ENCODE data around the gene LRRC8B.
"Not testable (repeated sequence)": the region's sequence is repeated elsewhere in the genome, so short reads cannot be mapped to it uniquely, and the experiment has no call there.

The LRRC8B gene

GRCh38 chr1:89607156-89607555 is 82.5 kb downstream of the LRRC8B start:
- FAIRE-seq (no peak), DNase-seq (ENCODE audit: low spot score) (no peak)

- FAIRE-seq: no peak
- DNase-seq (ENCODE audit: low spot score): no peak
Observed at GRCh38 chr1:89607586-89608318, 83.1 kb downstream of the LRRC8B start.

- FAIRE-seq: no peak
Observed at GRCh38 chr1:89608319-89608983, 83.8 kb downstream of the LRRC8B start.

GRCh38 chr1:89608984-89609725 is 84.5 kb downstream of the LRRC8B start:
- FAIRE-seq (no peak), DNase-seq (ENCODE audit: low spot score) (no peak)

More at GRCh38 chr1:89608319-89608983, 83.8 kb downstream of the LRRC8B start:
- no peak for DNase-seq (ENCODE audit: low spot score)

- FAIRE-seq (no peak), DNase-seq (ENCODE audit: low spot score) (no peak)
Observed at GRCh38 chr1:89609781-89610456, 85.3 kb downstream of the LRRC8B start.

DNA sequence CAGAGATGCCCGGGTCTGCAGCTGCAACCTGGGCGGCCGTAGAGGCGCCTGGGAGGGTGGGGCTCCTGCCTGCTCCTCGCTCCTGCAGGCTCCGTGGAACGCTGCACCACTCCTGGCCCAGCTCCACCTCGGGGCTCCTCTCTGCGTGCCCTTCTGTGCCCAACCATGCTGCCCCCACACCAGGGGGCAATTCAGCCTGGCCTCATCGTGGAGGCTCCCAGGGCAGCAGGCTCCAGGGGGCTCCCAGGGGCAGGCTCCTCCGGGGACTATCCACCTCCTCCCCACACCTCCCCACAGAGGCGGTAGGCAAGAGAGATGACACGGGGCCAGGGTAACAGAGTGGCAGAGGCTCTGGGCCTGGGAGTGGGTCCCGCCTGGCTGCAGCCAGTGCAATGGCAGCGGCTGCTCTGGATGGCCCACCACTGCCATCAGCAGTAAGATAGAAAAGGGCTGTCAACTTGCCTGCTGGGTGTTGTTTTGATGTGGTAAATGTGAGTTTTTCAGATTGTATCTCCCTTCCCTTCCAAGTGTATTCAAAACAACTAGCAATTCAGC is 85.9 kb downstream of the LRRC8B start:
- DNase-seq (ENCODE audit: low spot score) (no peak), FAIRE-seq (no peak)

GRCh38 chr1:89611721-89612120 is 87.1 kb downstream of the LRRC8B start:
- DNase-seq (ENCODE audit: low spot score): no peak
- FAIRE-seq: no peak

- no peak for DNase-seq (ENCODE audit: low spot score)
Observed at GRCh38 chr1:89613928-89614327, 89.3 kb downstream of the LRRC8B start.

DNA sequence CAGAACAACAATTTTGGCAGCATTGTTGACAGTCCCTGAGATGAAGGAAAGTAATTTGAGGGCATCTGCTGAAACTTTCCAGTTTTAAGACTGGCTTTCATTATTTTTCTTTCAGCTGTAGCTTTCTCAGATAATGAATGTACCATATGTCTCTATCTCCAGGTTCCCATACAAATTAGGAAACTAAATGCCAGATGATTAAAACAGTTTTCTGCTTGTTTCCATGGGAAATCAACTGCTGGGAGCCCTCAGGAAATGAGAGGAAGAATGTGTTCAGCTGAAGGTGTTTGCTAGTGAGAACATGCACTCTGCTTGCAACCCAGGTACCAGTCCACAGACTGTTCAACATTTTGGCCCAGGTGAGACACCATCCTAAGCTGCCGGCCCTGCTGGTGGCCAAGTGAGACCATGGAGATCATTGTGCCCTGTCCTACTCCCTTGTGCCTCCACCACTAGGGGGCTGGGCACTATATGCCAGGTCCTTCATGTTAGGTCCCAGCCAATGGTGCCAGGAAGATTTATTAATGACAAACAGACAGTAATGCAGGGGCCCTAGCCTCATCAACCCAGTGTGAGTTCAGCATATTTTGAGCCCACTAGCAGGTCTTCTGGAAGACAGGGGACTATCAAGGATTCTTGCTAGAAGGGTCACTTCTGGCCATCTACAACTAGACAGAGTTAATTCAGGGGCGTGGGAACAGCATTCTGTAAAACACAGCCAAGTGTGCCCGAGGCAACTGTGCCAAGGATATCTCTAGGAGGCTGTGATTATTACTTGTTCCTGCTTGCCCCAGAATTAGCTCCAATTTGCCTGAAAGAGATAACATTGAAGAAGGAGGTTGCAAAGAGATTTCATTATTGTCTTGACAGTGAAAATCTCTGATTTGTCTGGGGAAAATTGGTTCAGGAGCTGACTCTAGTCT is 91.3 kb downstream of the LRRC8B start:
- DNase-seq (ENCODE audit: low spot score) (no peak), FAIRE-seq (no peak)

More at GRCh38 chr1:89613928-89614327, 89.3 kb downstream of the LRRC8B start:
- FAIRE-seq: no peak

- DNase-seq (ENCODE audit: low spot score) (no peak), FAIRE-seq (no peak)
Observed at GRCh38 chr1:89616844-89617627, 92.4 kb downstream of the LRRC8B start.

DNA sequence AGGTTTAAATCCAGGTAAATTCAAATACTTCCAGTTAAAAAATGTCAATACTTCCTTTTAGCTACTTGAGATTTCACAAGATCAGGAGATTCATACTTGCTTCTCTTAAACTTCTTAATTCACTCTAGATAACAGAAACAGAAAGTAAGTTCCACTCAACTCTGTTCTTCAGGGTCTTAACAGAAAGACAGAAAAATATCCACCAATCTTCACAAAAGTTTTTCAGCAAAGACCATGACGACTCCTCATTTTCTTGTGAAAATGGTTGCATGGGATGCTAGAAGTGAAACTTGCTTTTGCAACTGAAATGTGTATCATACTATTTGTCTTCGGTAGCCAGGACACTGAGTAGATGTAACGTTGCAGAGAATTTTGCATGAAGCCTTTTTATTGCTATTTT is 96.0 kb downstream of the LRRC8B start:
- no peak for FAIRE-seq
- DNase-seq (ENCODE audit: low spot score): no peak

DNA sequence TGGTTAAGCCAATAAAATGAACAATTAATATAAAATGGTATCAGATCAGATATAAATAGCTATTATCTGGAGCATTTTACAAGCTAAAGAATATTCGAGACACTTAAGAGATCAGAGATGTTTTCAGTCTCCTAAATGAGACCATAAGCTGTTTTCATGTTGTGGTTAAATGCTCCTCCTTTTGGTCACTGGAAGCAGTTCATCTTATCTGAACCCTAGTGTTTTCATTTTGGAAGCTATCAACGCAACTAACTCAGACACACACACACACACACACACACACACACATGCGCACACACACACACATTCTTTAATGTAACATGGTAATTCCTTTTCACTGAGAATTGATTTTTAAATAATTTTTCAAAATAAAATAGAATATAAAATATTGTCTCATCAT is 98.3 kb downstream of the LRRC8B start:
- FAIRE-seq: no peak
- DNase-seq (ENCODE audit: low spot score): no peak

DNA sequence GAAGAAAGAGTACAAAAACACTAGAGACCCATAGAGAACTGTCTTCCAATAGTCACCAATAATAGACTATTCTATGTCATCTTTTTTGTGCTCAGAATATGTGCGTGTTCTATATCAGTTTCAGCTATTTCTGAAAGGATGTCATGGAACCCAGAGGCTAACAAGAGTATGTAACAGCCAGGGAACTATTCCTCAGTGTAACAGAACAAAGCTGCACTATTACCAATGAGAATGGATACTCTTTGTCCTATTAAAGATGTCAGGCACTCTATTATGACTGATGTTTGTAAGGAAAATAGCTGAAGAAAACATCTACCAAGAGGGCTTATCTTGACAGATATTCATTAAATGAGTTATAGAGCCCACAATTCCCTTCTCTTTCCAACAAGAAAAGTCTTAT is 99.7 kb downstream of the LRRC8B start:
- no peak for DNase-seq (ENCODE audit: low spot score)
- FAIRE-seq: no peak

DNA sequence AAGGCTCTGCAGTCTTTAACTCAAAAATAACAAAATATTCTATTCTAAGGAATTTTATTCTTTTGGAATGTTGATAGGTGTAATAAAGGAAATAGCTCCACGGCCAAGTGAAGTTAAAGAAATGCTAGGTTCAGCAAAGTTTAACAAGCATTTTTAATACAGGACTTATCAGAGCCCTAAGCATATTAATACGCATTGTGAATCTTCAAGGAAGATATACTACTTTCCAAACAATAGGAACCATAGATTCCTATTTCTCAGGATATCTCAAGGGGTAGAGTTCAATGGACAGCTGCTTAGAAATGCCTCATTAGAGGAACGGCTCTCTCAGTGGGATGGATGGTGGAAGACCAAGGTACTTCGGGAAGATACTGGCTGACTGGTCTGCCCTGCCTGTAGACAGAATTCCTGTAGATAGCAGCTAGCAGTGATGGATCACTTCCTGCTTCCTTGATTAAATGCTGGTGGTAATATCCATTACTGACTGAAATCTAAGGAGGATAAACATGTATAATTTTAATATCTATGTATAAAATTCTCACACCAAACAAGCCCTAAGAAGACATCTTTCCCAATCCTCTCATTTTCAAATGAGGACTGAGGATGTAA is 100.2 kb downstream of the LRRC8B start:
- no peak for DNase-seq (ENCODE audit: low spot score)
- no peak for FAIRE-seq

DNA sequence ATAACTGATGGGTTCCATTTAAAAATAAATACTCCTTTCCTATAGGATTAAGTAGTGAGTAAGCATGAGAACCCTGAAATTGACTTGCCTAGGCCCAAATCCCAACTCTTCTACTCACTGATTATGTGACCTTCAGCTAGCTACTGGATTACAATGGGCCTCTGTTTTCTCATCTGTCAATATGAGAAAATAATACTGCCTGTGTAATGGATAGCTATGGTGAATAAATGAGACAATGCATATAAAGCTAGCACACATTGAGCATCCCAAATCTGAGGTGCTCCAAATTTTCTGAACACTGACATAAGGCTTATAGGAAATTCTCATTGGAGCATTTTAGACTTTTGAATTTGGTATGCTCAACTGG is 103.0 kb downstream of the LRRC8B start:
- FAIRE-seq: no peak
- DNase-seq (ENCODE audit: low spot score): no peak

- FAIRE-seq: no peak
- no peak for DNase-seq (ENCODE audit: low spot score)
Observed at GRCh38 chr1:89629146-89629545, 104.5 kb downstream of the LRRC8B start.

DNA sequence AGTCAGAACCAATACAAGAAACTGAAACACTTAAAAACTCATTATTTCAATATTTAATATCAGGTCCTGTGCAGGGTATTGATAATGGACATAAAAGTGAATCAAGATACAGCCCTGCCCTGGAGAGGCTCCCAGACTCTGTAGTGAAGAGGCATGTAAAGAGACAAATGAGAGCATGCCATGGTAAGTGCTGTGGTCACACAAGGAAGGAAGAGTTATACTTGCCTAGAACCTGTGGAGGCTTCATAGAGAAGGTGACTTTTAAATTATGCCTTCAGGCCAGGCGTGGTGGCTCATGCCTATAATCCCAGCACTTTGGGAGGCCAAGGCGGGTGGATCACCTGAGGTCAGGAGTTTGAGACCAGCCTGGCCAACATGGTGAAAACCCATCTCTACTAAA is 105.0 kb downstream of the LRRC8B start:
- not testable (repeated sequence) for FAIRE-seq; DNase-seq (ENCODE audit: low spot score)

DNA sequence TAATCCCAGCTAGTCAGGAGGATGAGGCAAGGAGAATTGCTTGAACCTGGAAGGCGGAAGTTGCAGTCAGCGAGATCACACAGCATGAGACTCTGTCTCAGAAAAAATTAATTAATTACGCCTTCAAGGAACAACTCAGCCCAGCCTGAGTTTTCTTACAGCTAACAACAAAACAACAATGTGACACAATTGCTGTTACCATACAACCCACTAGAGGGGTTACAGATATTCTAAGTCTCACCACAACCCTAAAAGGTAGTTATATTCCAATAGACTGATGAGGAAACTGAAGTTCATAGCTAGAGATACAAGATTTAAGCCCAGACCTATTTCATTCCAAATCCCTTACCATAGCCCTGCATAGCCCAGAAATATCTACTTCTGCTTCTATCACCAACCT is 105.4 kb downstream of the LRRC8B start:
- DNase-seq (ENCODE audit: low spot score): no peak
- FAIRE-seq: no peak

Measured in urothelium cell line (cell line).